ENCODE measurements around the gene LIMCH1.

DNA sequence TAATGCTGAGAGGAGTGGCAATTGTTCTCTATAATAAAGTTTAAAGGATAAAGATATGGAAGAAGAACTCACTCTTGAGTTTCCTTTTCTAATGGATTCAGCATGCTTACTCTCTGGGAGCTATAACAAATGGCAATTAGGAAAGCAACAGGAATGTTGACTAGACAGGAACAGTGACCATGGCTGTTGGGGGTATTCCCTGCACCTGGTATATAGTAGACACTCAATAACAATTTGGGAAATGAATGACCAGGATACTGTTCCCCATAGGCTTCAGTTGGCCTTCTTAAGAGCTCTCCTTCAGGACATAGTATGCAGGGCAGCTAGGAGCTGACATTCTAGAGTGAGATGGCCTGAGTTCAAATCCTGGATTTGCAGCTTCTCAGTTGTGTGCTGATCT is 1.8 kb downstream of the LIMCH1 start:
- TF ChIP-seq SP4 (IDR thresholded peaks at IDR 0.05; ENCODE audit: low read length) (no peak), EP300 (IDR thresholded peaks at IDR 0.05; ENCODE audit: borderline replicate concordance in 1 of 2, low read depth in 2 of 2, low read length in 2 of 2) (no peak), NRF1 (IDR thresholded peaks at IDR 0.05; ENCODE audit: low read depth, low read length) (no peak), GABPA (IDR thresholded peaks at IDR 0.05; ENCODE audit: borderline replicate concordance, insufficient read depth, low read length) (no peak), RAD21 (IDR thresholded peaks at IDR 0.05 in 1 of 2, conservative IDR thresholded peaks at IDR 0.05 in 1 of 2; ENCODE audit: low read depth in 2 of 2, low read length in 2 of 2) (no peak)
- TF ChIP-seq, protein P1, sequence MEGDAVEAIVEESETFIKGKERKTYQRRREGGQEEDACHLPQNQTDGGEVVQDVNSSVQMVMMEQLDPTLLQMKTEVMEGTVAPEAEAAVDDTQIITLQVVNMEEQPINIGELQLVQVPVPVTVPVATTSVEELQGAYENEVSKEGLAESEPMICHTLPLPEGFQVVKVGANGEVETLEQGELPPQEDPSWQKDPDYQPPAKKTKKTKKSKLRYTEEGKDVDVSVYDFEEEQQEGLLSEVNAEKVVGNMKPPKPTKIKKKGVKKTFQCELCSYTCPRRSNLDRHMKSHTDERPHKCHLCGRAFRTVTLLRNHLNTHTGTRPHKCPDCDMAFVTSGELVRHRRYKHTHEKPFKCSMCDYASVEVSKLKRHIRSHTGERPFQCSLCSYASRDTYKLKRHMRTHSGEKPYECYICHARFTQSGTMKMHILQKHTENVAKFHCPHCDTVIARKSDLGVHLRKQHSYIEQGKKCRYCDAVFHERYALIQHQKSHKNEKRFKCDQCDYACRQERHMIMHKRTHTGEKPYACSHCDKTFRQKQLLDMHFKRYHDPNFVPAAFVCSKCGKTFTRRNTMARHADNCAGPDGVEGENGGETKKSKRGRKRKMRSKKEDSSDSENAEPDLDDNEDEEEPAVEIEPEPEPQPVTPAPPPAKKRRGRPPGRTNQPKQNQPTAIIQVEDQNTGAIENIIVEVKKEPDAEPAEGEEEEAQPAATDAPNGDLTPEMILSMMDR (IDR thresholded peaks at IDR 0.05; ENCODE audit: control extremely low read depth in 1 of 3, insufficient read depth in 1 of 3, low read depth in 1 of 3, low read length in 3 of 3): no peak
